ENCODE results near the gene MYH11. TPM values are rescaled to one million over a fixed set of nuclear protein-coding genes. Genes with fewer than 3 reads are reported as not detected.
A peak's percentile ranks its signal among the peaks of the same experiment; 100 is the strongest.

Gene MYH11
- total RNA-seq, 2 donors from 2014 or later = 2,411 to 2,456 TPM

DNA sequence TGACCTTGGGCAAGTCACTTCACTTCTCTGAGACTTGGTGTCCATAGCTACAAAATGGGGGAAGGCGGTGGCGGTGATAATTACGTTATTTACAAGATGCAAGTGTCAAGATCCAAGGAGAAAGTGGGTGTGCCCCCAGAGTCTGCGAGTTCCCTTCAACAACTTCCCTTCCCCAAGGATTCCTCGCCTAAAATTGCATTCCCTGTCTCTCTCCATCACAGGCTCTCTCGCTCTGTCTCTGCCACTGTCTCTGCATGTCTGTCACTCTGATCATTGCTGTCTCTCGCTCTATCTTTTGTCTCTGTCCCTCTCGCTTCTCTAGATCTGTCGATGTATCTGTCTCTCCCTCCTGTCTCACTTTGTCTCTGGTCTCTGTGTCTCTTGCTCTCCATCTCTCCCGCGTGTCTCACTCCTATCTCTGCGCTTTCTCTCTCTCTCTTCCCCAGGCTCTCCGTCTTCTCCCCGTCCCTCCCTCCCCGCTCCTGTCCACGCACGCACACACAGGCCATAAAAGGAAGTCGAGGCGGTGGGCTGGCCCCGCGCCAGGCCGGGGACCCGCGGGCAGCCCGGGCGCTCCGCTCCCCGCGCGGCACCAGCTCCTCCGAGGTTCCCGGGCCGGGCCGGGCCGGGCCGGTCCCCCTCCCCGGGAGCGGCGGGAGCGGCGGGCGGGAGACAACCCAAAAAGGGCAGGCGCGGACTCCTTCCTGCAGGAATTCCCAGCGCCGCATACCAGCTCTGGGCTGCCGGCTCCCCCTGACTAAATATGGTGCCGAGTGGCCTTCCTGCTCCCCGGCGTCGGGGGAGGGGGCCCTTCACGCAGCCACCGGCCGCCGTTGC, 1.1 kb upstream of the MYH11 start:
- Histone ChIP-seq H3K27ac (peak overlapping the region; percentile 77 to 94), H3K4me1 (ENCODE audit: control insufficient read depth in 1 of 2, low read depth in 2 of 2) (peaks cover 0 to 14% of the 10 kb centered on the region in 2 donors), H3K4me3 (peak overlapping the region; percentile 89), H3K36me3 (peaks cover 2% of the 10 kb centered on the region), H3K9me3 (no peaks in the 10 kb centered on the region), H3K27me3 (replicated peaks; ENCODE audit: insufficient read depth) (no peaks in the 10 kb centered on the region)
- DNase-seq (ENCODE audit: low spot score) (no peak), ATAC-seq (ENCODE audit: insufficient number of reproducible peaks, low FRiP score, low read depth) (peak; percentile 37)
- no peak for TF ChIP-seq CTCF (IDR thresholded peaks at IDR 0.05)

GRCh38 chr16:15856182-15856581, 646 bp downstream of the MYH11 start:
- no peak for DNase-seq (ENCODE audit: low spot score)

GRCh38 chr16:15855704-15856003, 1.2 kb downstream of the MYH11 start:
- H3K36me3 ChIP-seq = peaks cover 6% of the 10 kb centered on the region
- no peaks in the 10 kb centered on the region for H3K9me3 ChIP-seq
- ATAC-seq (ENCODE audit: insufficient number of reproducible peaks, low FRiP score, low read depth) (no peak), DNase-seq (ENCODE audit: low spot score) (no peak)
- peaks cover 4 to 31% of the 10 kb centered on the region in 2 donors for H3K4me1 ChIP-seq (ENCODE audit: control insufficient read depth in 1 of 2, low read depth in 2 of 2)
- TF ChIP-seq CTCF (IDR thresholded peaks at IDR 0.05) = no peak
- H3K27ac ChIP-seq = peak overlapping the region; percentile 77 to 94
- peak overlapping the region; percentile 89 for H3K4me3 ChIP-seq
- no peaks in the 10 kb centered on the region for H3K27me3 ChIP-seq (replicated peaks; ENCODE audit: insufficient read depth)

More at GRCh38 chr16:15856182-15856581, 646 bp downstream of the MYH11 start:
- H3K4me3 ChIP-seq = peak overlapping the region; percentile 89
- peaks cover 6% of the 10 kb centered on the region for H3K36me3 ChIP-seq
- H3K27me3 ChIP-seq (replicated peaks; ENCODE audit: insufficient read depth) = no peaks in the 10 kb centered on the region
- peaks cover 1 to 26% of the 10 kb centered on the region in 2 donors for H3K4me1 ChIP-seq (ENCODE audit: control insufficient read depth in 1 of 2, low read depth in 2 of 2)
- no peak for ATAC-seq (ENCODE audit: insufficient number of reproducible peaks, low FRiP score, low read depth)
- peak overlapping the region; percentile 77 to 94 for H3K27ac ChIP-seq
- TF ChIP-seq CTCF (IDR thresholded peaks at IDR 0.05) = no peak
- no peaks in the 10 kb centered on the region for H3K9me3 ChIP-seq

GRCh38 chr16:15854906-15855703, 1.7 kb downstream of the MYH11 start:
- Histone ChIP-seq H3K27me3 (replicated peaks; ENCODE audit: insufficient read depth) (no peaks in the 10 kb centered on the region), H3K36me3 (peaks cover 6% of the 10 kb centered on the region), H3K4me1 (ENCODE audit: control insufficient read depth in 1 of 2, low read depth in 2 of 2) (peaks cover 5 to 37% of the 10 kb centered on the region in 2 donors), H3K9me3 (no peaks in the 10 kb centered on the region), H3K27ac (peak overlapping the region; percentile 77 to 94), H3K4me3 (peak overlapping the region; percentile 89)
- DNase-seq (ENCODE audit: low spot score) (no peak), ATAC-seq (ENCODE audit: insufficient number of reproducible peaks, low FRiP score, low read depth) (no peak)
- no peak for TF ChIP-seq CTCF (IDR thresholded peaks at IDR 0.05)

DNA sequence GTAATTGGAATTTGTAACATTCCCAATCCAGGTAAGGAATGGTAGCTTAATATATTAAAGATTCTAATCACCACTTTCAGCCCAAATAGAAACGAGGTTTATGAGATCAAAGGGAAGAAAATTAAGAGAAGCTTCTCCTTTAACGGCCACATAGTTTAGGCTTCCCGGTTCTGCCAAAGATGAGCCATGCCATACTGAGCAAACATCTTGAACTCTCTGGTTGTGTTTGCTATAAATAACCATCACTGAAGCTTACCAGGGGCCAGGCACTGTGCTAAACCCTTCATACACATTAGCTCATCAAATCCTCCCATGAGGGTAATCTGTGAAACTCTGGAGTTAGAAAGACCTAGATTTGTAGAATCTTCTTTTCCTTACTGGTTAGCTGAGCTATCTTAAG, 2.8 kb downstream of the MYH11 start:
- DNase-seq (ENCODE audit: low spot score) = no peak
- Histone ChIP-seq H3K9me3 (no peaks in the 10 kb centered on the region), H3K4me1 (ENCODE audit: control insufficient read depth in 1 of 2, low read depth in 2 of 2) (peaks cover 13 to 47% of the 10 kb centered on the region in 2 donors), H3K4me3 (peak overlapping the region; percentile 89), H3K27me3 (replicated peaks; ENCODE audit: insufficient read depth) (no peaks in the 10 kb centered on the region), H3K36me3 (peaks cover 12% of the 10 kb centered on the region), H3K27ac (peak overlapping the region; percentile 77 to 94)
- TF ChIP-seq CTCF (IDR thresholded peaks at IDR 0.05) = no peak
- ATAC-seq (ENCODE audit: insufficient number of reproducible peaks, low FRiP score, low read depth) = no peak

All from thoracic aorta (tissue), 2 donors.